Measurements from ENCODE around the gene TAB3. TPM values are rescaled to one million over a fixed set of nuclear protein-coding genes. Genes with fewer than 3 reads are reported as not detected.

Gene TAB3
- total RNA-seq, 1 donor from 2014 or later, result 23.2 TPM

GRCh38 chrX:30905321-30905720 lies 16.3 kb upstream of the TAB3 start:
- intact Hi-C loops (cut with DNase I), result no loop called here
- no peak for DNase-seq (ENCODE audit: low spot score in 2 of 2)

GRCh38 chrX:30904632-30905031 lies 15.6 kb upstream of the TAB3 start:
- Histone ChIP-seq H3K27me3 (no peaks in the 10 kb centered on the region), H3K9me3 (no peaks in the 10 kb centered on the region), H3K36me3 (no peaks in the 10 kb centered on the region), H3K4me1 (no peaks in the 10 kb centered on the region), H3K4me3 (no peak overlapping the region), H3K27ac (no peak overlapping the region)
- no peak for DNase-seq (ENCODE audit: low spot score in 2 of 2)
- intact Hi-C loops (cut with DNase I), result no loop called here
- TF ChIP-seq CTCF (IDR thresholded peaks at IDR 0.05), result no peak

More at GRCh38 chrX:30905321-30905720, 16.3 kb upstream of the TAB3 start:
- Histone ChIP-seq H3K9me3 (no peaks in the 10 kb centered on the region), H3K27me3 (no peaks in the 10 kb centered on the region), H3K36me3 (no peaks in the 10 kb centered on the region), H3K4me3 (no peak overlapping the region), H3K27ac (no peak overlapping the region), H3K4me1 (no peaks in the 10 kb centered on the region)
- TF ChIP-seq CTCF (IDR thresholded peaks at IDR 0.05), result no peak

GRCh38 chrX:30904186-30904585 lies 15.1 kb upstream of the TAB3 start:
- Histone ChIP-seq H3K9me3 (no peaks in the 10 kb centered on the region), H3K27me3 (no peaks in the 10 kb centered on the region), H3K4me3 (no peak overlapping the region), H3K4me1 (no peaks in the 10 kb centered on the region), H3K27ac (no peak overlapping the region), H3K36me3 (no peaks in the 10 kb centered on the region)
- no peak for TF ChIP-seq CTCF (IDR thresholded peaks at IDR 0.05)
- DNase-seq (ENCODE audit: low spot score in 2 of 2), result no peak
- intact Hi-C loops (cut with DNase I), result no loop called here

- no peak overlapping the region for H3K4me3 ChIP-seq
- no peak for DNase-seq (ENCODE audit: low spot score in 2 of 2)
- no peaks in the 10 kb centered on the region for H3K27me3 ChIP-seq
- intact Hi-C loops (cut with DNase I), result no loop called here
- no peak overlapping the region for H3K27ac ChIP-seq
- no peaks in the 10 kb centered on the region for H3K9me3 ChIP-seq
- no peak for TF ChIP-seq CTCF (IDR thresholded peaks at IDR 0.05)
- no peaks in the 10 kb centered on the region for H3K36me3 ChIP-seq
- H3K4me1 ChIP-seq, result no peaks in the 10 kb centered on the region
These were observed 11.2 kb upstream of the TAB3 start for GRCh38 chrX:30900227-30900626.

- intact Hi-C loops (cut with DNase I), result no loop called here
- no peaks in the 10 kb centered on the region for H3K4me1 ChIP-seq
- H3K27ac ChIP-seq, result no peak overlapping the region
- no peak overlapping the region for H3K4me3 ChIP-seq
- DNase-seq (ENCODE audit: low spot score in 2 of 2), result no peak
- TF ChIP-seq CTCF (IDR thresholded peaks at IDR 0.05), result no peak
- H3K9me3 ChIP-seq, result no peaks in the 10 kb centered on the region
- no peaks in the 10 kb centered on the region for H3K36me3 ChIP-seq
- H3K27me3 ChIP-seq, result no peaks in the 10 kb centered on the region
These were observed 9.8 kb upstream of the TAB3 start for GRCh38 chrX:30898886-30899285.

- H3K9me3 ChIP-seq, result no peaks in the 10 kb centered on the region
- H3K4me1 ChIP-seq, result no peaks in the 10 kb centered on the region
- H3K4me3 ChIP-seq, result no peak overlapping the region
- H3K27ac ChIP-seq, result no peak overlapping the region
- no peaks in the 10 kb centered on the region for H3K36me3 ChIP-seq
- DNase-seq (ENCODE audit: low spot score in 2 of 2), result no peak
- no peaks in the 10 kb centered on the region for H3K27me3 ChIP-seq
- intact Hi-C loops (cut with DNase I), result no loop called here
- TF ChIP-seq CTCF (IDR thresholded peaks at IDR 0.05), result no peak
These were observed 6.3 kb upstream of the TAB3 start for GRCh38 chrX:30895370-30895769.
